ENCODE measurements around the gene MRPL18.
"Not testable (repeated sequence)": the region's sequence is repeated elsewhere in the genome, so short reads cannot be mapped to it uniquely, and the experiment has no call there.

MRPL18 gene

GRCh38 chr6:159807150-159807858, 17.0 kb downstream of the MRPL18 start:
- no peak for DNase-seq
- in situ Hi-C loops (cut with HindIII; ENCODE audit: low pct_ligation_motif_present, low pct_unique_long_range_greater_than_20kb, low sequenced_read_pairs) = no loop called here

GRCh38 chr6:159808647-159809046, 18.4 kb downstream of the MRPL18 start:
- in situ Hi-C loops (cut with HindIII; ENCODE audit: low pct_ligation_motif_present, low pct_unique_long_range_greater_than_20kb, low sequenced_read_pairs) = no loop called here
- no peak for DNase-seq

GRCh38 chr6:159809149-159809548, 18.9 kb downstream of the MRPL18 start:
- in situ Hi-C loops (cut with HindIII; ENCODE audit: low pct_ligation_motif_present, low pct_unique_long_range_greater_than_20kb, low sequenced_read_pairs) = no loop called here
- no peak for DNase-seq

GRCh38 chr6:159813781-159814180, 23.5 kb downstream of the MRPL18 start:
- in situ Hi-C loops (cut with HindIII; ENCODE audit: low pct_ligation_motif_present, low pct_unique_long_range_greater_than_20kb, low sequenced_read_pairs) = no loop called here
- DNase-seq = no peak

- in situ Hi-C loops (cut with HindIII; ENCODE audit: low pct_ligation_motif_present, low pct_unique_long_range_greater_than_20kb, low sequenced_read_pairs) = no loop called here
- DNase-seq = no peak
Measured at GRCh38 chr6:159815410-159815809, 25.1 kb downstream of the MRPL18 start.

GRCh38 chr6:159816775-159817174, 26.5 kb downstream of the MRPL18 start:
- DNase-seq; in situ Hi-C loops (cut with HindIII; ENCODE audit: low pct_ligation_motif_present, low pct_unique_long_range_greater_than_20kb, low sequenced_read_pairs): not testable (repeated sequence)

GRCh38 chr6:159817951-159818739, 27.9 kb downstream of the MRPL18 start:
- DNase-seq = no peak
- in situ Hi-C loops (cut with HindIII; ENCODE audit: low pct_ligation_motif_present, low pct_unique_long_range_greater_than_20kb, low sequenced_read_pairs) = no loop called here

- no peak for DNase-seq
- in situ Hi-C loops (cut with HindIII; ENCODE audit: low pct_ligation_motif_present, low pct_unique_long_range_greater_than_20kb, low sequenced_read_pairs) = no loop called here
Measured at GRCh38 chr6:159819098-159819497, 28.8 kb downstream of the MRPL18 start.

- in situ Hi-C loops (cut with HindIII; ENCODE audit: low pct_ligation_motif_present, low pct_unique_long_range_greater_than_20kb, low sequenced_read_pairs) = no loop called here
- DNase-seq = no peak
Measured at GRCh38 chr6:159819932-159820640, 29.8 kb downstream of the MRPL18 start.

- no peak for DNase-seq
- in situ Hi-C loops (cut with HindIII; ENCODE audit: low pct_ligation_motif_present, low pct_unique_long_range_greater_than_20kb, low sequenced_read_pairs) = no loop called here
Measured at GRCh38 chr6:159821122-159821521, 30.9 kb downstream of the MRPL18 start.

- in situ Hi-C loops (cut with HindIII; ENCODE audit: low pct_ligation_motif_present, low pct_unique_long_range_greater_than_20kb, low sequenced_read_pairs) = no loop called here
Measured at GRCh38 chr6:159821726-159822125, 31.5 kb downstream of the MRPL18 start.

GRCh38 chr6:159823953-159824352, 33.7 kb downstream of the MRPL18 start:
- in situ Hi-C loops (cut with HindIII; ENCODE audit: low pct_ligation_motif_present, low pct_unique_long_range_greater_than_20kb, low sequenced_read_pairs) = no loop called here
- no peak for DNase-seq

More at GRCh38 chr6:159821726-159822125, 31.5 kb downstream of the MRPL18 start:
- DNase-seq = no peak

- DNase-seq; in situ Hi-C loops (cut with HindIII; ENCODE audit: low pct_ligation_motif_present, low pct_unique_long_range_greater_than_20kb, low sequenced_read_pairs): not testable (repeated sequence)
Measured at GRCh38 chr6:159824690-159825089, 34.4 kb downstream of the MRPL18 start.

- in situ Hi-C loops (cut with HindIII; ENCODE audit: low pct_ligation_motif_present, low pct_unique_long_range_greater_than_20kb, low sequenced_read_pairs) = no loop called here
- DNase-seq = no peak
Measured at GRCh38 chr6:159826004-159826403, 35.7 kb downstream of the MRPL18 start.

- in situ Hi-C loops (cut with HindIII; ENCODE audit: low pct_ligation_motif_present, low pct_unique_long_range_greater_than_20kb, low sequenced_read_pairs) = no loop called here
- DNase-seq = no peak
Measured at GRCh38 chr6:159826968-159827647, 36.8 kb downstream of the MRPL18 start.

GRCh38 chr6:159828074-159828473, 37.8 kb downstream of the MRPL18 start:
- in situ Hi-C loops (cut with HindIII; ENCODE audit: low pct_ligation_motif_present, low pct_unique_long_range_greater_than_20kb, low sequenced_read_pairs) = no loop called here
- no peak for DNase-seq

GRCh38 chr6:159829526-159829925, 39.3 kb downstream of the MRPL18 start:
- in situ Hi-C loops (cut with HindIII; ENCODE audit: low pct_ligation_motif_present, low pct_unique_long_range_greater_than_20kb, low sequenced_read_pairs) = no loop called here
- DNase-seq = no peak

GRCh38 chr6:159830501-159831372, 40.5 kb downstream of the MRPL18 start:
- in situ Hi-C loops (cut with HindIII; ENCODE audit: low pct_ligation_motif_present, low pct_unique_long_range_greater_than_20kb, low sequenced_read_pairs) = no loop called here
- no peak for DNase-seq
